GM18505 (cell line): ENCODE data around the gene PALLD.

Experiments used
- ATAC-seq: cut with Tn5 transposase; IDR thresholded peaks from one replicate; pipeline ENCODE4 v1.9.1; 2021; ENCODE audit not compliant: unreplicated experiment
- POLR2A ChIP-seq: IDR thresholded peaks from 4 replicates; pipeline ENCODE4 v1.6.1; 2011; ENCODE audit warnings: borderline replicate concordance; ENCODE audit not compliant: insufficient read depth, insufficient read length; ENCODE audit errors: extremely low read depth

The PALLD gene

DNA sequence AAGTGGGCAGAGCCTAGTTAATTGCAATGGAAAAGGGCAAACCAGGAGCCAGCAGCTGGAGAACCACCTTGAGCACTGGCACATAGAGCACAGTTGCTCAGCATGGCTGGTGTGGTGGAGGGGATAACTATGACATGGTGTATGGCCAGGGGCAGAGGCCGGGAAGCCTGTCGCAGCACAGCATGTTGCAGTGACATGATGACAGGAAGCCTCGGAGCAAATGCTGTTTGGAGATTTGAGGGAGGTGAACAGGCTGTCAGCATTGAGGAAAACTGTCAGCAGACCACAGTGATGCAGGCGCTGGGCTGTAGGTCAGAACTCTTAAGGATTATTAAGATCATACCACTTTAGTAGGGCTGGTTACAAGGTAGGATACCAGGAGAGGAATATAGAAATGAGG is 284.5 kb downstream of the PALLD start:
- TF ChIP-seq POLR2A = no peak
- ATAC-seq = no peak

DNA sequence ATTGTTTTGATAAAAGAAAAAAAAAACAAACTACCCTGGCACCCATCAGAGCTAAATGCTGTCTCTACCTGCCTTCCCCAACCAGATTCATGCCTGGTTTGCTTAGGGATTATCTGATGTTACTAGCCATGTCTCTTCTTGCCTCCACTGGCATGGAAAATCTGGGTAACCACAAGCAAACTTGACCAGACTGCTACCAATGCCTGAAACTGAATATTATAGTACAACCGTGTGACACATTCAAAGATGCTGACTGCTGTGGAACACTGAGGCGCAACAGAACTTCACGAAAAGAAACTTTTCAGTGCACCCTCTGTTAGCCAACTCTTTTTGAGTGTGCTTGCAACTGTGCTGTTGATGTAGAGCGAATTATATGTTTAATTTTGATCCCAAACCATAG is 285.1 kb downstream of the PALLD start:
- ATAC-seq = no peak
- no peak for TF ChIP-seq POLR2A

DNA sequence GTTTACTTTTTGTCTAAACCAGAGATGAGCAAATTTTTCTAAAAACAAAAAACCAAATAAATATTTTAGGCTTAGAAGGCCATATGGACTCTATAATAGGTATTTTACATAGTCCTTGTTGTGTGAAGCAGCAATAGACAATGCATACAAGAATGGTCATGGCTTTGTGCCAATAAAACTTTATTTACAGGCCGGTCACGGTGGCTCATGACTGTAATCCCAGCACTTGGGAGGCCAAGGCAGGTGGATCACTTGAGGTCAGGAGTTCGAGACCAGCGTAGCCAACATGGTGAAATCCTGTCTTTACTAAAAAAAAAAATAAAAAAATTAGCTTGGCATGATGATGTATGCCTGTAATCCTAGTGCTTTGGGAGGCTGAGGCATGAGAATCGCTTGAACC is 285.6 kb downstream of the PALLD start:
- ATAC-seq = no peak
- TF ChIP-seq POLR2A = no peak

DNA sequence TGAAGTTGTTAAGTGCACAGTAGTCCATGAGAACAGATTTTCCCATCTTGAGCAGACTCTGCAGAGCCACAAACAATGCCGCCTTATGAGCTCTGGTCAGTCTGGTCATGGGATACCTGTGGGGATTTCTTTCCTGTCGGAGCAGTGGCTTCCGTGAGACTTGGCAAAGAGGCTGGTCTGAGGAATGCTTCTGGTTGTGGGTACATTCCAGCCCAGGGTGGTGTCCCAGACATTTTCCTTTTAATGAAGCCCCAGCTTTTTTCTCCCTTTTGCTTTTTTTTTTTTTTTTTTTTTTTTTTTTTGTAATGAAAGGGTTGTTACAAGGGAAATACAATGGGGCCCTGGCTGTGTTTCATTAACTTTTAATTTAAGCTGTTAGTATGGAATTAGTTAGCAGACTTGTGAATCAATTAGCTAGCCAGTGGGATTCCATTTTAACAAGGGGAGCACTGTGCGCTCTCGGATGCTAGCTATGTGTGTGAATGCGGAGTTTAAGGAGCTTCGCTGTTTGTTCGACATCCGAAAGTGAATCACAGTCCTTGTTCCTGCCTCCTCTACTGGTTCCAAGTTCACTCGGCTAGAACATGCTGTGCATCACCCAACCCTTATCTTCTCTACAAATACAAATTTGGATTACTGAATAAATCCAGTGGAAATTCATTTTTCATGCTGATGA is 288.1 kb downstream of the PALLD start:
- ATAC-seq = no peak
- TF ChIP-seq POLR2A = no peak

DNA sequence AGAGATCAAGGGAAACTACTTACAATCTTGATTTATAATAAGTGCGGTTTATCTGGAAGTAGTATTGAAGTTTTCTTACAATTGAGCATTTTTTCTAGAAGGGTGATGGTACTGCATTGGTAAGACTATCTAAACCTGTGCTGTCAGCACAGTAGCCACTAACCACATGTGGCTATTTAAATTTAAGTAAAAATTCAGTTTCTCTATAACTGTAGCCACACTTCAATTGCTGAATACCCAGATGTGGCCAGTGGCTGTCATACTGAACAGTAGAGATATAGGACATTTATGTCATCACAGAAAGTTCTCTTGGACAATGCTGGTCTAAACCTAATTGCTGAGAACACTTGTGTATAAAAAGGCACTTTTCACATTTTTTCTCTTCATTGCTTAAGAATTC is 290.5 kb downstream of the PALLD start:
- no peak for TF ChIP-seq POLR2A

DNA sequence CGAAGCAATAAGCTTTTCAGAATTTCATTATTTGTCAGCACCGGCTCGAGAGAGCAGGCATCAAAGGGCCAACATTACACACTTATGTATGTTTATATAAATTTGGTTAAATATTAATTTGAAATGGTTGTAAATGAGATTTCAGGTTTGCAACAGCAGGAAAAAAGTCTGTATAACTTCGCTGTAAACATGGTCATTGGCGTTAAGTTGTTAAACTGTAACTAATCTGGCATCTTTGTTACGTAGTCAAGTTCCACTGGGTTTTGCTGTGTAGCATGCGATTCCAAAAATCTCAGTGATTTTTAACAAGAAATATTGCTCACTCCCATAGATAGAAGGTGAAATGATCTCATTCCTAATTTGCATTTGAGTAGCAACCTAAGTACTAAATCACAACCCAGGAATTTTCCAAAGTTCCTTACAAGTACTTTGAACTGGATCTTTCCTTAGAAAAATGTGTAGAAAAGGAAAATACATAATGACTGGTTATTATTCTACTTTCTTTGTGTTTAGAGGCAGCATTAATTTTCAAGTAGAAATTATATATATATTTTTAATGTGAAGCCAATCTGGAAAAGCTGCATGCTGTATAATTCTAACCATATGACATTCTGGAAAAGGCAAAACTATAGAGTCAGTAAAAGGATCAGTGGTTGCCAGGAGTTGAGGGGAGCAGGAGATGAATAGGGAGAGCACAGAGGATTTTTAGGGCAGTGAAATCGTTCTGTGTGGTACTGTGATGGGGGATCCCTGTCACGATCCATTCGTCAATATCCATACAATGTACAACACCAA is 291.1 kb downstream of the PALLD start:
- TF ChIP-seq POLR2A = no peak
- no peak for ATAC-seq

More for the DNA sequence above, 290.5 kb downstream of the PALLD start:
- no peak for ATAC-seq

DNA sequence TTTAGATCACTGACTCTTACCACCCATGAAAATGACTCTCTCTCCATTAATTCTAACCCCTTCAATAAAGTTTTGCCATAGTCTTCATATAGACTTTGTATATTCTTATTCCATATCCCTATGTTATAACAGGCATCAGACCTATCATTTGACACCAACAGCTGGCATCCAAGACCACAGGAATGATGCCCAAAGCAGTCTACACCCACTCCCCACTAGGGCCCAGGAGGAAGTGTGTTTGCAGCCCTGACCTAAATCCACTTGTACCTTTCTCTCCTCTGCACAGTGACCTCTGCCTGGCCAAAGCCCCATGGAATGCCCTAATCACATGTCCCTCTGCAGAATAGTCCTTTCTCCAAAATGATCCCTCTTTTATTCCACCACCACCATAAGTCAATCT is 294.0 kb downstream of the PALLD start:
- no peak for ATAC-seq
- TF ChIP-seq POLR2A = no peak

DNA sequence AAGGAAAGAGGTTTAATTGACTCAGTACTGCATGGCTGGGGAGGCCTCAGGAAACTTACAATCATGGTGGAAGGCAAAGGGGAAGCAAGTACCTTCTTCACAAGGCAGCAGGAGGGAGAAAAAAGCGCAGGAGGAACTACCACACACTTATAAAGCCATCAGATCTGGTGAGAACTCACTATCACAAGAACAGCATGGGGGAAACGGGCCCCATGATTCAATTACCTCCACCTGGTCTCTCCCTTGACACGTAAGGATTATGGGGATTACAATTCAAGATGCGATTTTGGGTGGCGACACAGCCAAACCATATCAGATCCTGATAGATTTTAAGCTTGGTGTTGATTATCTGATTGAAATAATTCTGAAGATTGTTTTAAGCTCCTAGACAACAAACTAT is 294.5 kb downstream of the PALLD start:
- no peak for TF ChIP-seq POLR2A
- ATAC-seq = no peak

DNA sequence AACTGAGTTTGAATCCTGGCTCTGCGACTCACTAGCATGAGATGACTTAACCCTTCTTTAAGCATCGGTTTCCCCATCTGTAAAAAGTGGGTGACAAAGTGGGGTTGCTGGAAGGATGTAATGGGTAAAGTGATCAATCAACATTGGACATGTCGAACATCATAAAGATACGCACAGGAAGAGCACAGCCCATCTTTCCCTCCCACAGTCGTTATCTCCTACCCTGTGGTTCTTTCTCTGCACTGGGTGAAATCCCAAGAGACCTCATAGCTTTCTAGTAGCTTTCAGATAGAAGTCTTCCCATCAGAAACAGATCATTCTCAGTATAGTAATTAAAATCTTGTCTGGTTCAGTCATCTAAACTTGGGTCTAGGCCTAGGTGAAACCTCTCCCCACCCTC is 296.7 kb downstream of the PALLD start:
- no peak for ATAC-seq
- TF ChIP-seq POLR2A = no peak

DNA sequence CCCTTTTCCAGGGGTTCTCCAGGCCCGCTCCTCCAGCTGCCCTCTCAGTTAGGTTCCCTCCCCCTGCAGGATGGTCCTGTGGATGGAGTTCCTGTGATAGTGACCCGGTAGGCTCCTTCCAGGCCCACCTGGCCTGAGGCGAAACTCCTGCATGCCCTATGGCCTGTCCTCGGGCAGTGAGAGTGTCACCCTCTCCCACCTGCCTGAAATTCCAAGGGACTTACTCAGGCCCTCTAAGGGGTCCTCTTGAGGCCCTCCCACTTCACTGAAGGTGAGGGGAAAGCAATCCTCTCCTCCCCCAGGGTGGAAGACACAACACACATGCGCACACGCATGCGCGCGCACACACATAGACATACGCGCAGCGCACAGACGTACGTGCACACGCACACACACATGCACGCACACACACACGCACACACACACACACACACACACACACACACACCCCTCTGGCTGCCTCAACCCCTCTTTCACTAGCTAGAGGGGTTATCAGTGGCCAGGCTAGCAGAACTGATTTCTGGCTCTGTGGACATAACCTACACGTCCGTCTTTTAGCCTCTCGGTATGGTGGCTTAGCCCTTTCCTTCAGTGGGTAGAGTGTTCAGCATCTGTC is 297.3 kb downstream of the PALLD start:
- no peak for TF ChIP-seq POLR2A
- ATAC-seq = no peak

DNA sequence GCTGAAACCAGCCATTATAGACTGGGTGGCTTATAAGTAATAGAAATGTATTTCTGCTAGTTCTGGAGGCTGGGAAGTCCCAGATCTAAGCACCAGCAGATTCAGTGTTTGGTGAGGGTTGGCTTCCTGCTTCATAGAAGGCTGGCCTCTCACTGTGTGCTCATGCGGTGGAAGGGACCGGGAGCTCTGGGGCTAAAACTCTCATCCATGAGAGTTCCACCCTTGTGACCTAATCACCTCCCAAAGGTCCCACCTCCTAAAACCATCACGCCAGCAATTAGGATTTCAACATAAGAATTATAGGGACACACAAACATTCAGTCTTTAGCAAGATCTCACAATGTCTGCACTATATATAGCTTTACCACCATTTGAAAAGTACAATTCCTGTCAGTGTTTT is 298.0 kb downstream of the PALLD start:
- no peak for ATAC-seq
- TF ChIP-seq POLR2A = no peak

DNA sequence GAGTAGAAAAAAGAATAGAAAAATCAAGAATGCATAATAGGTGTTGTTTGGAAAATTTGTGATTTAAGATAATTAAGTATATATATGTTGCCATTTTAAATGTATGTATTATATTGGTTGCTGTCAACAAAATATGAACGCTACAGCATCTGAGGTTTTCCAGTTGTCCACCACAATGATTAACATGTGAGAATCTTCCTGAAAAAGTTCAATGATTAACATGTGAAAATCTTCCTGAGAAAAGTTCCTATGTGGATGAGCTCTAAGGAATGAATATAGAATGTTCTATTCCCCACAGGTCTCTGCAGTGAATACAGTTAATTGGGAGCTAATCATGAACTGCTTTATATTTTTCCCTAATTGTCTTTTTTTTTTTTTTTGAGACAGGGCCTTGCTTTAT is 298.5 kb downstream of the PALLD start:
- ATAC-seq = no peak
- TF ChIP-seq POLR2A = no peak

DNA sequence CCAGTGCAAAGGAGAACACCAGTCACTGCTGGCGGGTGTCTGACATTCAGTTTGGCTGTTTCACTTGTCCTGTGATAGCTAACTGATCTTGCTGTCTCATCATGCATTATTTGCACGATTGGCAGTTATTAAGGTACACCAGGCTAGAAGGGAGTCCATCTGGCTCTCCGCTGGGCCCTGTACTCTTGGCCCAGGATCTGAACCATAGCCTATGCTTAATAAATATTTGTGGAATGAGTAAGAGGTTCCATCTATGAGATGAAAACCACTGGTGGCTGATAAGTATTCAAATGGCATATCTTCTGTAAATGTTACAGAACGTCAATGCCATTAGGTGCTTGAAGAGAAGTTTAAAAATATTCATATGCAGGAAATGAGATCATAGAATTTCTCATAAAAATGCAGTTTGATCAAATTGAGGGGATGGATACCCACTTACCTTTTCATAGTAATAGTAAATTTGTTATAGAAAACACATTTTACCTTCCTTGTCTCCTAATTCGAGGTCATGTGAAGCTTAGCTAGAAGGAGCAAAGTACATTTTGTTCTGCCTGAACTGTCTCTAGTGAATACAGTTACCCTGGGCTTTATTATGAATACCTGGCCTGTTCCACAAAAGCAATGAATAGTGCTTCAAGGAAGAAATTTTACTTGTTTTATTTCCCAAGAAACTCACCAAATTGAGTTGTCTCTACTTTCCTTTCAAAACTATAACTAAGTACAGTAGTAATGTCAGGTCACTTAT is 299.7 kb downstream of the PALLD start:
- TF ChIP-seq POLR2A = no peak
- no peak for ATAC-seq
